Hepatocyte (in vitro differentiated cells): ENCODE data around the gene ARSB.

ENCODE experiments used
- CTCF ChIP-seq: fragments of 200-600 bp; sonication (generic); IDR thresholded peaks from 2 replicates; pipeline ENCODE4 v1.5.1; 2016; ENCODE audit warnings: antibody characterized with exemption, mild to moderate bottlenecking; ENCODE audit not compliant: poor library complexity
- EZH2 ChIP-seq: fragments of 200-600 bp; sonication (generic); IDR thresholded peaks from 2 replicates; pipeline ENCODE4 v1.6.1; 2016; ENCODE audit warnings: antibody characterized with exemption, mild to moderate bottlenecking, borderline replicate concordance

GRCh38 chr5:78741019-78741418, 244.1 kb downstream of the ARSB start:
- TF ChIP-seq CTCF (no peak), EZH2 (no peak)
